ENCODE measurements around the gene LIMS1.
"Not testable (repeated sequence)": the region's sequence is repeated elsewhere in the genome, so short reads cannot be mapped to it uniquely, and the experiment has no call there.

LIMS1 gene, protein sequence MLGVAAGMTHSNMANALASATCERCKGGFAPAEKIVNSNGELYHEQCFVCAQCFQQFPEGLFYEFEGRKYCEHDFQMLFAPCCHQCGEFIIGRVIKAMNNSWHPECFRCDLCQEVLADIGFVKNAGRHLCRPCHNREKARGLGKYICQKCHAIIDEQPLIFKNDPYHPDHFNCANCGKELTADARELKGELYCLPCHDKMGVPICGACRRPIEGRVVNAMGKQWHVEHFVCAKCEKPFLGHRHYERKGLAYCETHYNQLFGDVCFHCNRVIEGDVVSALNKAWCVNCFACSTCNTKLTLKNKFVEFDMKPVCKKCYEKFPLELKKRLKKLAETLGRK

DNA sequence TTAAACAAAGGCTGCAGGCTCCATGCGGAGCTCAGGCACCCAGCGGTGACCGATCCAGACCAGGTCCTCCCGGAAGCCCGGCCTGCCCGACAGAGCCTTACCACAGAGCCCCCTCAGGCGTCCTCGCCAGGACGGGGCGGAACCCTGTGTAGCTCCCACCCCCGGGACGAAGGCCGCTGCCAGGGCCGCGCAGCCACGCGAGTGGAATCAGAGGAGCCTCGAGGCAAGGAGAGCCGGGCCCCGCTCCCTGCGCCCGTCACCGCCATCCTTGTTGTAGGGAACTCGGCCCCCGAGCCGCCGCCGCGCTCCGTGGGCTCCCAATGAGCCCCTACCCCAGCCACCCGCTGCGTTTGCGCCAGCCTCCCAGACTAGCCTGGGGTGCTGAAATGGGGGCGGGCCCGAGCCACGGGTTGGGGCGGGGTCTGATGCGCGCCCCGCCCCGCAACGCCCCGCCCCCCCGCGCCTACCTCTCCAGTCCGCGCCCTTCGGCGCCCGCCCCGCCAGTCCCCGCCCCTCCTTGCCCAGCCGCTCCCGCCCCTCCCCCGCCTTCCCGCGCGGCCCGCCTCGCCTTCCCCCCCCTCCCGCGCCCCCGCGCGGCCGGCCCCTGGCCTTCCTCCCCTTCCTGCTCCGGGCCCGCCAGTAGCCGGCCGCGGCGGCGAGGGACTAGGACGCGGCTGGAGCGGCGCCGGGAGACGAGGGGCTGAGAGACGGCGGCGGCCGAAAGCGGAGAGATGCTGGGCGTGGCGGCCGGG lies at the start of gene LIMS1:
TSS of gene LIMS1 (plus strand) at position 639 of the 752 bp plus-strand sequence. CDS start at position 732, 93 bp downstream.
- DNase-seq (ENCODE audit: low spot score): peak; percentile 94

DNA sequence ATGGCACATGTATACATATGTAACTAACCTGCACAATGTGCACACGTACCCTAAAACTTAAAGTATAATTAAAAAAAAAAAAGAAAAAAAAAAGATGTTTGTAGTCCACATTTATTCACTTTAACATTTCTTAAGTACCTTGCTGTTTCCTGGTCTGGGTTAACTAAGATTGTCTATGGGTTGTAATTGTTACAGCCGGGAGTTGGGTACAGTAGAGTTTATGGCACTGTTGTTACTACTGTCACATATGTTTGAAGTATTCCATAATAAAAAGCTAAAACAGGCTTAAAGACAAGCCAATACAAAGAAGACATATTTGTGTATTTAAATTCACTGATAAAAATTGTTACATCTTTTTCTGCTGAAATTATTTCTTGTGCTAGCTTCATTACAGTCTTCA lies 49.0 kb upstream of the LIMS1 start:
- DNase-seq (ENCODE audit: low spot score): no peak

DNA sequence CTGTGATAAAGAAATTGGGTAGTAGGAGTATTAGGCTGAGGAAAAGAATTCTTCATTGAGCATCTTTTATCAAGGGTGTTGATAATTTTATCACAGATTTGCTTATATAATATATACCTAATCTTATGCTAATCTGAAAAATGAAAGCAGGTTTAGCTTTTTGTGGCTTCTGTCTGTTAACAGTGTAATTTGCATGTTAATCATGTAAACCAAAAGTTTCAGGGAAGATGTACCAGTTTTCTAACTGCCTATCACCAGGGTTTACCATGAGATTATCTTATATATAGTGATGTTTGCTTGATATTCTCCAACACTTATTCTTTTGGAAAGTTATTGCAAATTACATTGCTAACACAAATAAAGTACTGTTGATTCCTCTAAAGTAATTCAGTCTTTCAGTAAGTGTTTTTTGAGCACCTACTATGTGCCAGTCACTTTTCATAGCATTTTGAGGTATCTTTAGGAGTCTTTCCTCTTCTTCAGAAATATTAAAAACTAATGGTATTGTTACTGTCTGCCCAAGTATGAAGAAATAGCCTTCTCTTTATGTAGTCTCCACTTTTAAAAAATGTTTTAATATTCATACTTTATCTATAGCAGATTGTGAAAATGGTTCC lies 43.7 kb upstream of the LIMS1 start:
- DNase-seq (ENCODE audit: low spot score): no peak

DNA sequence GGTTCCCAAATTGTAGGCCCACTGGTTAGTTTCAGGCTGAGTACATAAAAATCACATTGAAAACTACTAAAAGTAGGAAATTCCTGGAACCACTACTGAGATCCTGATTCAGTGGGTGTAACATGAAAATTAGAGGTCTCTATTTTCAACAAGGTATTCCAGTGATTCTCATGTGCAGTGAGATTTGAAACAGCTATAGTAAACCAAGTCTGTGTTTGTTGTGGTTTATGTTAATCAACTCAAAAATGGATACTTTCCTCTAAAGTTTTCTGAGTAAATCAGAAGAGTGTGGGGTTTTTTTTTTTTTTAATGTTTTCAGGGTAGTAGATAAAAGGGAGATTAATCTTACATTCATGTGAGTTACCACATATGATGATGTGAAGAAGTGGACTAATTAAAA lies 42.4 kb upstream of the LIMS1 start:
- no peak for DNase-seq (ENCODE audit: low spot score)

DNA sequence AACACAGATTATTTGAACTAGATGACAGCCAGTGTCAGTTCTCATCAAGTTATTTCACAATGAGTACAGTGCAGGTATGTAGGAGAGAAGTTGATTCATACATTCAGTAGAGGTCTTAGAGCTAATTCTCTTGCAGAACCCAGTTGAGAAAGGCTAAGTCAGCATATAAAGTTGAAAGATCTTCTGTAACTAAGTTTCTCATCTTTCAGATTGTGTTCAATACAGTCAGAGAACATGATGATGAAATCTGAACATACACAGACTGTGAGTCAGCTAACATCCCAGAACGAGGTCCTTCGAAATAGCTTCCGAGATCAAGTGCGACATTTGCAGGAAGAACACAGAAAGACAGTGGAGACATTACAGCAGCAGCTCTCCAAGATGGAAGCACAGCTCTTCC lies 41.9 kb upstream of the LIMS1 start:
- DNase-seq (ENCODE audit: low spot score): no peak

DNA sequence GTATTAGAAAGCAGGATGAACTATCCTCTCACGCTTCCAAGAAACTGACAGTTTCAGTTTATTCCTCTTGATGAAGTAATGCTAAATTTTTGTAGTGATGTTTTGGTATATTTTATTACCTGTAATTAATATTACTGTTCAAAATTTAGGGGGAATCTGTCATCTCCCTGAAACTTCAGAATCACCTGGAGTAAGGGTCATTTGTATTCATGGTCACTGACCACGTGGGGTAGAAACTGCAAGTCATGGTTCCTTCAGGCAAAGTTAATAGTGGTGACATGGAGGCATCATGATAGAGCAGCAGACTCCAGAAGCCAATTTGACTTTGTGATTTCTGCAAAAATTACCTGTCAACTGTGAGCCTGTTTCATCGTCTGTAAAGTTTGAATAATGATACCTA lies 38.1 kb upstream of the LIMS1 start:
- not testable (repeated sequence) for DNase-seq (ENCODE audit: low spot score)

DNA sequence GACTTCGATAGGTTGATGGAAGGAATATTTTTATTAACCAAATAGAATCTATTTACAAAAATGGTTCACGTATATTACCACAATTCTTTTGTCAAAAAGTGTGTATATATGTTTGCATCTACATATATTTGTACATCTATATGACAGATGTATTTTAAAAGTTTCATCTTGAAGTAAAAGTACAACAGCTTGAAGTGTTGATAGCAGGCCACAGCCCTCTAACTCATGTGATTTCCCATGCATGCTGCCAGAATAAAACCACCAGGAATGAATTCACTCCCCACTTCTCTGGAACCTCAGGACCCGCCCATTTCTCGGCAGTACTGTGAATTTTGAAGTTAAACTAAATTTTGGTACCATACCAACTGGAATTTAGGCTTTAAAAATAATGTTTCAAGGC lies 26.6 kb upstream of the LIMS1 start:
- not testable (repeated sequence) for DNase-seq (ENCODE audit: low spot score)

DNA sequence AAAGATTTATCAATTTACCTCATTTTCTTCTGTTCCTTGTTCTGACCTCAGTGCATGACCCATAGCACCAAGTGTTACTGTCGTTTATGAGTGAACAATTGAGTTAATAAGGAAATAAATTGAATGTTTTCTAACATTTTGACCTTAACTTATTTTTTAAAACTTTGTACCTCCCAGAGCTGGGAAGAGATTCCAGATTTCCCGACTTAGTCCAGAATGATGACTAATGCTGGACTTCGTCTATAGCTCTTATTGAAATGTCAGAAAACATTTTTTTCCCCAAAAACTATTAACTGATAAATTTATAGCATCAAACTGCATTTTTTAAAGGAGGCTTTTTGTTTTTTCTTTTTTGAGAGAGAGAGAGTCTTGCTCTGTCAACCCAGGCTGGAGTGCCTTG lies 21.8 kb upstream of the LIMS1 start:
- DNase-seq (ENCODE audit: low spot score): not testable (repeated sequence)

DNA sequence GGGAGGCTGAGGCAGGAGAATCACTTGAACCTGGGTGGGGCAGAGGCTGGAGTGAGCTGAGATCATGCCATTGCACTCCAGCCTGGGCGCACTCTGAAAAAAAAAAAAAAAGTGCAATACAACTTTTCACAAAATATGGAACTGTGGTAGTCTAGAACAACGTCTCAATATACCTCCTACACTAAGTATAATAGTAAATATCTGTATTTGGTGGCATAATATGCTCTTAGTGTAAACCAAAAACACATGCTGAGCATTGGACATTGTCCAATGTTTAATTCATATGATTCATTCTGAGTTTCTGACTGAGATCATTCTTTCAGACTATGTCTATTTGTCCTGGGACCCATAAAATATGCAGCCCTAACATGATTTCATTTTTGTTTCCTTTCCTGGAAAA lies 19.8 kb upstream of the LIMS1 start:
- DNase-seq (ENCODE audit: low spot score): not testable (repeated sequence)

DNA sequence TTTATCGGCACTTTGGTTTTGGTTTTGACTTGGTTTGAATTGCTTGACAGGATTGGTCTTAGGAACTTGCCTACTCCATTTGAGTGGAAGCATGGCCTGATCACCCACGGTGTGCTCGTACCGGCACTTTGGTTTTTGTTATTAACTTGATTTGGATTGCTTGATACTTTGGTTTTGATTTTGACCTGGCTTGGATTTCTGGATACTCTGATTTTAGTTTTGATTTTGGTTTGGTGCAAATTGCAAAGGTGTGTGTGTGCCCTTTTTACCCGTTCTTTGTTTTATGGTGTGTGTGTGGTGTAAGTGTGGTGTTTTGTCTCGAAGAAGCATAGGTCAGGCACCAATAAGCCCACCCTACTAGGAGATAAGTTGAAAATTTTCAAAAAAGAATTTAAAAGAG lies 9.6 kb upstream of the LIMS1 start:
- not testable (repeated sequence) for DNase-seq (ENCODE audit: low spot score)

DNA sequence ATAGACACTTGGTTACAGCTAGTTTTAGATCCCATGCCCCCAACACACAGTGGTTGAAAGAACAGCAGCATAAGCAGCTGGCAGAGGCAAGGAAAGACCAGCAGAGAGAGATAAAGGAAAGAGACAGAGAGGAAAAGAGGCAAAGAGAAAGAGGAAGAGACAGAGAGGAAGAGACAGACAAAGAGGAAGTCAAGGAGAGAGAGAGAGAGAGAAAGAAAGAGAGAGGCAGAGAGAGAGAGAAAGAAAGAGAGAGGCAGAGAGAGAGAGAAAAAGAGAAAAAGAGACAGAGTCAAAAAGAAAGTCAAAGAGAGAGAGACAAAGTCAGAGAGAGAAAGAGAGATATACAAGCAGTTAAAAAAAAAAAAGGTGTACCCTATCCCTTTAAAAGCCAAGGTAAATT lies 9.0 kb upstream of the LIMS1 start:
- DNase-seq (ENCODE audit: low spot score): not testable (repeated sequence)

DNA sequence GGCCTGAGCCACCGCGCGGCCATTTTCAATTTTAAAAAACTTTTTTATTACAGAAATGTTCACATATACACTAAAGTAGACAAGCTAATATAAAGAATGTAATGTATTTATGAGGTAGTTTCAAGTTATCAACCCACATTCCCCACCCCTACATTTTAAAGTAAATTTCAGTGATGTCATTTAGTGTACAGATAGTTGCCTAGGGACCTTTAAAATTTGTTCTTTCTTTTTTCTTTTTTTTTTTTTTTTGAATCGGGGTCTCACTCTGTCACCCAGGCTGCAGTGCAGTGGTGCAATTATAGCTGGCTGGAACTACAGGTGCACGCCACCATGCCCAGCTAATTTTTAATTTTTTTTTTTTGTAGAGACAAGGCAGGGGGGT lies 2.6 kb upstream of the LIMS1 start:
- no peak for DNase-seq (ENCODE audit: low spot score)

DNA sequence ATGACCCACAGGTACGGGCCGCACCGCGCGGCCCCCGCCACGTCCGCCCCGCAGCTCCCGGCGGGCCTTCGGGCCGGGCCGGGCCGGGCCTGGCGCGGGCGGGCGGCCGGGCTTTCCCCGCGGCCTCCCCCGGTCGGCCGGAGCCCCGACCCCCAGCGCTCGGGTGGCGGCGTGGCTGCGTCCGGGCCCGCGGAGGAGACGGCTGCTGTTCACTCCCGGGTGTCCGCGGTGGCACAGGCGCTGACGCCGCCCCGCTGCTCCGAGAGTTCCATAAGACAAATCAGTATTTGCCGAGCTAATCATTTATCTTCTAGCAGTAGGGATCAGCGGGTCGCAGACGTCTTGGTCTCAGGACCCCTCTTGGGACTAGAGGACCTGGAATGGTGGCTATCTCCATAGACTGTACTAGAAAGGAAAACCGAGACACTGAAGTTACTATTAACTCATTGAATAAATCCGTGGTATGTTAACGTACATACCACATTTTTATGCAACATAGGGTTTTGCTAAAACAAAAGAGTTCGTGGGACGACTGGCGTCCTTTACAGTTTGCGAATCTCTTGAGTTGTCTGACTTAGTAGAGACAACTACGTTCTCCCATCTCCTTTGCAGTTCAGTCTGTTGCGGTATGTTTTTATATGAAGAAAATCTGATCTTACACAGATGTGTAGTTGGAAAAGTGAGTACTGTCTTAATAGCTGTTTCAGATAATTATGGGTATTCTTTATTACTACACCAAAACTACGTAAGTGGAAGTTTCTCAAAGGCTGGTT lies 500 bp downstream of the LIMS1 start:
- peak; percentile 77 for DNase-seq (ENCODE audit: low spot score)

DNA sequence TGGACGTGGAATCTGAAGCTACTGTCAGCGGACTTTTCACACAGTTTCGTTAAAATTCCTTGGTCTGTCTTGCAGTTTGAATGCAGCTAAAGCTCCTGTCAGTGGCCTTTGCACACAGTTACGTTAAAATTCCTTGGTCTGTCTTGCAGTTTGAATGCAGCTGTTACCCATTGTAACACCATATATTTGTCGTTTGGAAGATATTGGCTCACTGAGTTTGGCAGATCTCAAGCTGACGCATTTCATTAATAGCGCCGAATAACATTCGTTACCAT lies 1.0 kb downstream of the LIMS1 start:
- DNase-seq (ENCODE audit: low spot score): no peak

DNA sequence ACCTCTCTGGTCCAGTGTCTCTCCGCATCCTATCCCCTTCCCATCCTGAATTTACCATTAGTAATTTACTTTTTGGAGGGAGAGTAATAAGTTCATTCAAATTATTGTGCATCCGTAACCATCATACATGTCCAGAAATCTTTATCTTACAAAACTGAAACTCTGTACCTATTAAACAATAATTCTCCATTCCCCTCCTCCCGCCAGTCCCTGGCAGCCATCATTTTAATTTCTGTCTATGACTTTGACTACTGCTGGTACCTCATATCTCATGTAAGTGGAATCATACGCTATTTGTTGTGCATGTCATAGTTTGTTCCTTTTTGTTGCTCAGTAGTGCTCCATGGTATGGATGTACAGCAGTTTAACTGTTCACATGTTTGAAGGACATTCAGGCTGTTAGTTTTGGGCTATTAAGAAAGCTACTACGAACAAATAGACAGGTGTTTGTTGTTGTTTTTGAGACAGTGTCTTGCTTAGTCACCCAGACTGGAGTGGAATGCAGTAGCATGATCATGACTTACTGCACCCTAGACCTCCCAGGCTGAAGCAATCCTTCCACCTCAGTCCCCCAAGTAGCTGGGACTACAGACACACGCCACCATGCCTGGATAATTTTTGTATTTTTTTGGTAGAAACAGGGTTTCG lies 2.0 kb downstream of the LIMS1 start:
- no peak for DNase-seq (ENCODE audit: low spot score)

DNA sequence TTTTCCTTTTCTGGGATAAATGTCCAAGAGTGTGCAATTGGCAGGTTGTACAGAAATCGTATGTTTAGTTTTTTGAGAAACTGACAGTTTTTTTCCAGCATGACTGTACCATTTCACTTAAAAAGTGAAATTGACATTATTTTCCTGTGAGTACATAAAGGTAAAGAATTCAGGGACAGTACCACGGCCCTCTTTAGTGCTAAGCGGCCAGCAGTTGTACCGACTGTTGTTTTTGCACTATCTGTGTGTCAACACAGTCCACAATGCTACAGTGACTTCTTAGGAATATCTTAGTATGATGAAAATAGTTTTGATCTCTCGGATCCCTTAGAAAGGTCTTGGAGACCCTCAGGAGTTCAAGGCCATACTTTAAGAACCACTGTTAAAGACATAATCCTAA lies 2.6 kb downstream of the LIMS1 start:
- DNase-seq (ENCODE audit: low spot score): no peak

DNA sequence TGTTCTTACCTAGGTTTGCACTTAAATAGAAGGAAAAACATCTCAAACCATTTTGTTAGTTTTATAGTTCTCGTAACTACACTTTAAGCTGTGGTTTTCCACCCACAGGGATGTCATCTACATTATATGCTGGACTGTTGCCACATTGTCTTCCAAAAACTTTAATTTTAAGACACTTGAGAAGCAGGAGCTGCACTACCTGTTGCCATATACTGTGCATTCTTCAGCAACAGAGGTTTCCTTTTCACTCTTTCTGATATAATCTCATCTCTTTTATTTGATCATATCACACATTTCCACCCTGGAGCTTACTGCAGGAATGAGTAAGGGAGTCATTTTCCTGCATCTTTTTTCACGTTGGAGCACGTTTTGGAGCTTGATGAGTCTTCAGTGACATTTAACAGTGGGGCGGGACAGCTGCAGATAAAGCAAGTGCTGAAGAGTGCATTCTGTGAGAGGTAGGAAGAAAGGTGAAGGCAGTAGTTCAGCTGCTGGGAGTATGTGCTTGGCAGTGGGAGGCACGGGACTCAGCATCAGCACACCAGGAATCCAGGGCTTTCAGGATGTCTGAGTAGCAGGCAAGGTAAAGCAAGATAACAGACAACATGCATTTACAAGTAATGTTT lies 3.8 kb downstream of the LIMS1 start:
- no peak for DNase-seq (ENCODE audit: low spot score)

DNA sequence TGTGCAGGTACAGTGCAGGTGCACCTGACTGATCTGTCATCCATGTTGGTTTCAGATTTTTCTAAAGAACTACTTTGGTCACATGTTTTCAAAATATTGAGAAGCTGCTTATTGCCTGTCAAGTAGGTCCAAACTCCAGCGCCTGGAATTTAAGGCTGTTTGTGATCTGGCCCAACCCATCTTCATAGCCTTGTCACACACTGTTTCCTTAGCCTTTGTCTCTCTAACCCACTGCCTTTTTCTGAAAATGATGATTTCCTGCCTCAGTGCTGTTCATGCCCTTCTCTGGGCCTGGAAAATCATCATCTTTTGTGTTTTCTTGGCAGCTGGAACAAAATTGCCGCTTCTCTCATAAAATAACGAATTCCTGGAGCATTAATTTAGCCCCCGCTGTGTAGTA lies 7.2 kb downstream of the LIMS1 start:
- DNase-seq (ENCODE audit: low spot score): no peak

DNA sequence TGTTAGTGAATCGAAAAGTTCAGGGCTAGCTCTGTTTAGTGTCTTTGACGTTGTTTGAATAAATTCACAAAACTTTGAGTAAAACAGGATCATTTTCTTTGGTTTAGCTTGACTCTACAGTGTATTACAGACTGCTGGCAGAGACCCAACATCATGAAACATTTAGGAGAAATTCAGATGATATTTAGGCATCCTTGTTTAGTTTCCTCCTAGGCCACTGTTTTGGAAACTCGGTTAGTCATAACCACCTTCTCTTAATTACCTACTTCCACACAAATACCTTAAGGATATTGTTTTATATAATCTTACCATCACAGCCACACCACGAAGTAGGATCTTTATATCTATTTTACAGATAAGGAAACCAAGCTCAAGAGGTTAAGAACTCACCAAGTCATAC lies 7.8 kb downstream of the LIMS1 start:
- DNase-seq (ENCODE audit: low spot score): no peak

DNA sequence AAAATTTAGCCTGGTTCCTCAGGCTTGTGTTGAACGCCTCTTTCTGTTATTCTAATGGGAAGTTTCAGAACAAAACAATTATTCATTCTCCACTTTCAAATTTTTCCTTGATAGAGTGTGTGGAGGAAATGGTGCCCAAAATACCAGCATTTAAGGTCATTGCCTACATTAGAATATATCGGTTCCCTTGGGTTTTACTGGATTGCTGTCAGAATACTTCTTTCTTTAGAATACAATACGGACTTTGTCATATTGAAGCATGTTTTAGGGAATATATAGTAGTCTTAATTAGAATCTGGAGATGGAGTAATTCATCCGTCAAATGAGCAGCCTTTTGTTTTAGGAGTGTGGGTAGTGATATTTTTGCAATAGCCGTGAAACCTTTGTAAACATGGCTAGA lies 13.3 kb downstream of the LIMS1 start:
- DNase-seq (ENCODE audit: low spot score): no peak

DNA sequence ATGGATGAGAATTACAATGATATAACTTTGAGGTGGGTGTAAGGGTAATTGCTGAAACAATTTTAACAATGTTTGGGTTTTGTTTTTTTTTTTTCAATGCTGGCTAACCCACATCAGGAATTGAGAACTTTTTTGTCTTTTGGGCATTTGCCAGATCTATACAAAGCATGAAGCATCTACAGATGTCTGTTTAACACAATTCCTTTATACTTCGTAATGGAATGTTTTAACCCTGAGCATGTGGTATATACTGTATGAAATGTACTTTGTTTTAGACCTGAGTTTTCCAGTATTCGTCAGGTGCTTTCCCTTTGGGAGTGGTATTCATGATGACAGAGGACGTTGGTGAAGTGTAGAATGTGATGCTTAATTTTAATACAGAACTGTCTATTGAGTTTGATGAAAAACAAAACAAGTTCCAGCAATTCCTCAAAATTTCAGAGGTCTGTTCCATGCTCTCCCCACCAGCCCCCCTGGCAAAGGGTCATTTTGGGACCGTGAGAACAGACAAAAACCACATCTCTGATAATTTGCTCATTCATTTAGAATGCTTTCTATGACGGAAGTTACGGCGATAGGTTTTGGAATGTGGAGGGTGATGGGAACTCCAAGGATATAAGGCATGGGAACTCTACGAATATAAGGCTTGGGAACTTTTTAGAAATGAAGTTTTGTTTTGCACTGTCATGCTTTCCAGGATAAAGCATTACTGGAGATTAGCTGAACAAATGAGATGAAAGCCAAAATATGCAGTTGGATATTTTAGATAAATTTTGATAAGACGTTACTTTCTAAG lies 14.1 kb downstream of the LIMS1 start:
- DNase-seq (ENCODE audit: low spot score): no peak

All from left forelimb (tissue), 1 donor.